Mesendoderm (in vitro differentiated cells): Measurements from ENCODE around the gene RAB28.
A peak's percentile ranks its signal among the peaks of the same experiment; 100 is the strongest.

Experiments used
- DNase-seq: peaks from one replicate; pipeline ENCODE4 v3.0.0; 2013
- H2AK5ac ChIP-seq: 2 replicates; pipeline ENCODE4 v1.6.1; 2013; ENCODE audit warnings: low read length, inconsistent platforms
- H2BK120ac ChIP-seq: 2 replicates; pipeline ENCODE4 v1.6.1; 2013; ENCODE audit warnings: low read depth, mild to moderate bottlenecking, low read length, moderate library complexity, mixed read lengths
- H2BK15ac ChIP-seq: replicated peaks from 2 replicates; pipeline ENCODE4 v1.6.1; 2013; ENCODE audit warnings: low read depth, mild to moderate bottlenecking, moderate library complexity
- H2BK5ac ChIP-seq: 2 replicates; pipeline ENCODE4 v1.6.1; 2013; ENCODE audit warnings: low read length, inconsistent platforms
- H3K18ac ChIP-seq: 2 replicates; pipeline ENCODE4 v1.6.1; 2013; ENCODE audit warnings: mild to moderate bottlenecking, low read length, mixed read lengths
- H3K23ac ChIP-seq: one replicate; pipeline ENCODE4 v1.6.1; 2013; ENCODE audit warnings: low read length
- H3K27ac ChIP-seq: 2 replicates; pipeline ENCODE4 v1.5.1; 2013; ENCODE audit warnings: low read depth, mild to moderate bottlenecking, inconsistent platforms, low read length, moderate library complexity
- H3K27me3 ChIP-seq: 2 replicates; pipeline ENCODE4 v1.6.1; 2013; ENCODE audit warnings: low read length, control low read depth, mild to moderate bottlenecking, inconsistent platforms; ENCODE audit not compliant: insufficient read depth, poor library complexity
- H3K36me3 ChIP-seq: 2 replicates; pipeline ENCODE4 v1.6.1; 2013; ENCODE audit warnings: low read length, inconsistent platforms; ENCODE audit not compliant: control insufficient read depth, insufficient read depth
- H3K4ac ChIP-seq: one replicate; pipeline ENCODE4 v1.6.1; 2013; ENCODE audit warnings: low read depth, mild to moderate bottlenecking, low read length, moderate library complexity
- H3K4me1 ChIP-seq: 2 replicates; pipeline ENCODE4 v1.6.1; 2013; ENCODE audit warnings: low read depth, low read length, inconsistent platforms; ENCODE audit not compliant: control insufficient read depth
- H3K4me2 ChIP-seq: 2 replicates; pipeline ENCODE4 v1.6.1; 2013; ENCODE audit warnings: low read length
- H3K4me3 ChIP-seq: 2 replicates; pipeline ENCODE4 v1.5.1; 2013; ENCODE audit warnings: mild to moderate bottlenecking, low read length
- H3K56ac ChIP-seq: one replicate; pipeline ENCODE4 v1.6.1; 2013; ENCODE audit warnings: low read length
- H3K79me1 ChIP-seq: 2 replicates; pipeline ENCODE4 v1.6.1; 2013; ENCODE audit warnings: low read length, inconsistent platforms
- H3K79me2 ChIP-seq: 2 replicates; pipeline ENCODE4 v1.6.1; 2013; ENCODE audit warnings: mild to moderate bottlenecking, low read length; ENCODE audit not compliant: control insufficient read depth, insufficient read depth
- H3K9ac ChIP-seq: 2 replicates; pipeline ENCODE4 v1.6.1; 2013; ENCODE audit warnings: low read length, inconsistent platforms
- H4K5ac ChIP-seq: one replicate; pipeline ENCODE4 v1.6.1; 2013; ENCODE audit warnings: low read length
- H4K8ac ChIP-seq: one replicate; pipeline ENCODE4 v1.6.1; 2013; ENCODE audit warnings: low read depth, mild to moderate bottlenecking, control low read depth, low read length, moderate library complexity
- WGBS: extraction: QIAGEN DNeasy Blood & Tissue Kit; methylation state at CpG from one replicate; pipeline ENCODE4 v1.1.7; 2013; ENCODE audit warnings: low lambda C conversion rate, missing lambda C conversion rate; ENCODE audit not compliant: insufficient coverage; ENCODE audit errors: extremely low coverage; 5-methylcytosine and 5-hydroxymethylcytosine counted together

Gene RAB28

DNA sequence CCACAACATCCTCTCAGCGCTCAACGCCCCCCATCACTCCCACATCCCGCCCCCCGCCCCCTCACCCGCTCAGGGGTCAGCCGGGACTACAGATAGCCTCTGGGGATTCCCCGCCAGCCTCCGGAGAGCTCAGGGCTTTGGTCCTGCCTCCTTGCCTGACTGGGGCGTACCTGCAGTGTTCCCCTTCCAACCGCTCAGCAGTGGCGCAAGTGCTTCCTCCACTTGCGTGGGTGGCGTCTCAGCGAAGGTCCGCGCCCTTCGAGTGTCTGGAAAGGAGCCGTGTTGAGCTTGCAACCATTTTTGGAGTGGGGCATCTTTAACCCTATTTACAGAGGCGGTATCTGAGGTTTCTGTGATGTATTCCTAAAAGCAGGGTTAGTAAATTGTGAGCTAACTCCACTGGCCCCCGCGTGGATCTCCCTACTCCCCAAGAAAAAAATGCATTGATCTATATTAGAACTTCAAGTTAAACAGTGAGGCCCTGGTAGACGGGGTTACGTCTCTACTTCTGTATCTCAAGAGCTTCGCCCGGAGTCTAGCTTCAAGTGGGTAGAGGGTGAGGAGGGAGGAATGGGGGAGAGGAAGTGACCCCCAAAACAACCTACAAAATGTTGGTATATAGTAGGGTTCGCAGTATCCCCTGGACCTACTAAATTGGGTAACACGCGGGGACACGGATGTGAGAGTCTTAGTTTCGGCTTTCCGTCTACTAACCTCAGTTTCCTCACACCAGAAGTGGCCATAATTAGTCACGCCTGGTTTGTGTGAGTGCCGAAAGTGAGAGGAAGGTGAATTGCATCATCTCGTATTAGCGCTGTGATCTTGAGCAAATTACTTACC is 44.1 kb upstream of the RAB28 start:
- peak; percentile 9 for DNase-seq

DNA sequence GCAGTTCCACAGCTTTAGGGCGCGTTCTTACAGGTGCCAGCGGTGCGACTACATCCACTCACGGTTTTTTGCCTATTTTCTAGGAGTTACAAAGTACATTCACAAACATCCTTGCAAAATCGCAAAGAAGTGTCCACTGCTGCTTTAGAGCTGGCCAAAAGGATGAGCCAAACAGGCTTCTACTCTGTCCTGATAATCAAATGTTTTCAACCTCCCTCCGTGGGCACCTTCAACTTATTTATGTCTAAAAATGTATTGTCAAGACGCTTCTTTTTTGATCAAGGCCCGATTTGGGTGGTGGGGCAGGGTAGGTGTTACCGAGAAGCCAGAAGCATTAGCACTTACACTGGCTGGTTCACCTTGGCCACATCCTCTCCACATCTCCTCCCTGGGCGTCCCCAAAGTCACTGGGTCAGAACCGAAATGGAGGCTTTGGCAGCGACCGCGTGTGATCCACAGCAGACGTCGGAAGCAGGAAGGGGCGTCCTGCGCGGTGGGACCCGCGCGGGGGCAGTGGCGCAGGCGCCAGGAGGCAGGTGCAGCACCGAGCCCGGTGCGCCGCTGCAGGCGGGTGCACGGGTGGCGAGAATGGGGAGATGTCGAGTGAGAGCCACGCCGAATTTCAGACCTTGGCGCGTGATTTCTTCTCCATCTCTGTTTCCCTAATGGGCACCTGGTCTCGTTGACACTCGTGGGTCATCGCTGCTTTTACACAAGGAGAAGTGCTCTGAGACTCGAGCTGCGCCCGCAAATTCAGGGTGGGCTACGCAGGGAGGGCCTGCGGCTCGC is 43.2 kb upstream of the RAB28 start:
- no peak overlapping the region for H3K27ac ChIP-seq
- H3K23ac ChIP-seq: no peak overlapping the region
- H2BK15ac ChIP-seq: no peak overlapping the region
- H3K4me3 ChIP-seq: no peak overlapping the region
- H2BK120ac ChIP-seq: no peak overlapping the region
- H3K56ac ChIP-seq: no peak overlapping the region
- H3K18ac ChIP-seq: no peak overlapping the region
- peaks cover 2% of the 10 kb centered on the region for H3K4me1 ChIP-seq
- no peaks in the 10 kb centered on the region for H3K36me3 ChIP-seq
- H2BK5ac ChIP-seq: no peak overlapping the region
- no peaks in the 10 kb centered on the region for H3K79me2 ChIP-seq
- no peak for DNase-seq
- H3K4me2 ChIP-seq: no peak overlapping the region
- H2AK5ac ChIP-seq: no peak overlapping the region
- H3K4ac ChIP-seq: no peak overlapping the region
- no CpG with 5 or more reads among the region's 46 CpGs for WGBS
- no peak overlapping the region for H4K5ac ChIP-seq
- no peaks in the 10 kb centered on the region for H3K79me1 ChIP-seq
- no peak overlapping the region for H3K9ac ChIP-seq
- no peak overlapping the region for H4K8ac ChIP-seq
- peaks cover 78% of the 10 kb centered on the region for H3K27me3 ChIP-seq

More for the DNA sequence above, 44.1 kb upstream of the RAB28 start:
- Histone ChIP-seq H3K79me2 (no peaks in the 10 kb centered on the region), H3K18ac (no peak overlapping the region), H2BK120ac (no peak overlapping the region), H3K9ac (no peak overlapping the region), H3K4me1 (peaks cover 2% of the 10 kb centered on the region), H2AK5ac (no peak overlapping the region), H4K5ac (no peak overlapping the region), H3K4me3 (no peak overlapping the region), H2BK5ac (no peak overlapping the region), H3K23ac (no peak overlapping the region), H2BK15ac (no peak overlapping the region), H3K4ac (no peak overlapping the region), H3K36me3 (no peaks in the 10 kb centered on the region), H4K8ac (no peak overlapping the region), H3K27me3 (peaks cover 79% of the 10 kb centered on the region), H3K79me1 (no peaks in the 10 kb centered on the region), H3K56ac (no peak overlapping the region), H3K27ac (no peak overlapping the region), H3K4me2 (no peak overlapping the region)
- no CpG with 5 or more reads among the region's 35 CpGs for WGBS

- Histone ChIP-seq H3K79me1 (no peaks in the 10 kb centered on the region), H3K27ac (no peak overlapping the region), H2BK120ac (no peak overlapping the region), H3K4ac (no peak overlapping the region), H4K8ac (no peak overlapping the region), H4K5ac (no peak overlapping the region), H2BK5ac (no peak overlapping the region), H3K36me3 (no peaks in the 10 kb centered on the region), H3K4me2 (no peak overlapping the region), H3K4me1 (peaks cover 2% of the 10 kb centered on the region), H3K9ac (no peak overlapping the region), H3K56ac (no peak overlapping the region), H3K23ac (no peak overlapping the region), H2BK15ac (no peak overlapping the region), H3K18ac (no peak overlapping the region), H2AK5ac (no peak overlapping the region), H3K4me3 (no peak overlapping the region), H3K27me3 (peaks cover 82% of the 10 kb centered on the region), H3K79me2 (no peaks in the 10 kb centered on the region)
- WGBS: no CpG with 5 or more reads among the region's 3 CpGs
- DNase-seq: no peak
Measured at GRCh38 chr4:13526658-13527057, 42.5 kb upstream of the RAB28 start.

GRCh38 chr4:13525606-13526281 is 41.6 kb upstream of the RAB28 start:
- no peak overlapping the region for H2BK5ac ChIP-seq
- peaks cover 82% of the 10 kb centered on the region for H3K27me3 ChIP-seq
- no CpG with 5 or more reads among the region's 4 CpGs for WGBS

DNA sequence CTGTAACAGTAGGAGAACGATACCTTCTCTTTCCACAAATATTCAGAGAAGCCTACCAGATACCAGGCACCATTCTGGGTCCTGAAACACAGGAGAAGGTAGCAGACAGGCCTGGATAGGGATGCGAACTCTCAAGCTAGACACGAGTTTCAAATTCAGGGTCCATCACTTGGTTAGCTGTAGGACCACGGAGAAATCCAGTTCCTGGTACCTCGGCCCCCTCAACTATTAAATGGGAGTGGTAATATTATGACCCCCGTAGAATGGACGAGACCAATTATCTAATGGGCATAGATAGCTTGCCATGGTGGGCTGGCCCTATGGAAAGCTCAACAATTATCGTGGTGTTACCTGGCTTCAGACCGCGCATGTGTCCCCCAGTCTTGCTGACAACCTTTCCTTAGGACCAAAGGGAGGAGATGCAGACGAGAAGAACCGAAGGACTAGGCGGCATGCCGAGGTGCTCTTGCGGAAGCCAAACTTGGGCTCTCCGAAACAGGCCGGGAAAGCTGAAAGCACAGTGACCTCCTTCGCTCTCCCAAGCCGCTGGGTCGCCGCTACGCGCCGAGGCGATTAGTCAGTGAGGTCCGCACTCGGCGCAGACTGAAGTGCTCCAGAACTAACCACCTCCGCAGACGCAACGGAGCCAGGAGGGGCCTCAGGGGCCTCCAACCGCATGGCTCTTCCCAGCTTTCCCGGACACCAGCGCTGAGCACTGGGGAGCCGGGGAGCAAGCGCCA is 40.5 kb upstream of the RAB28 start:
- Histone ChIP-seq H3K4ac (no peak overlapping the region), H3K79me1 (no peaks in the 10 kb centered on the region), H2AK5ac (no peak overlapping the region), H2BK120ac (no peak overlapping the region), H3K27ac (no peak overlapping the region), H2BK5ac (no peak overlapping the region), H3K23ac (no peak overlapping the region), H4K5ac (no peak overlapping the region), H3K4me2 (no peak overlapping the region), H3K27me3 (peaks cover 76% of the 10 kb centered on the region), H2BK15ac (no peak overlapping the region), H3K18ac (no peak overlapping the region), H3K79me2 (no peaks in the 10 kb centered on the region), H3K36me3 (no peaks in the 10 kb centered on the region), H3K56ac (no peak overlapping the region), H3K4me3 (peak overlapping the region; percentile 56), H4K8ac (no peak overlapping the region), H3K9ac (no peak overlapping the region), H3K4me1 (no peaks in the 10 kb centered on the region)
- no CpG with 5 or more reads among the region's 36 CpGs for WGBS
- DNase-seq: peak; percentile 74

More at GRCh38 chr4:13525606-13526281, 41.6 kb upstream of the RAB28 start:
- H3K4ac ChIP-seq: no peak overlapping the region
- no peaks in the 10 kb centered on the region for H3K36me3 ChIP-seq
- no peak overlapping the region for H3K27ac ChIP-seq
- no peaks in the 10 kb centered on the region for H3K4me1 ChIP-seq
- no peak overlapping the region for H3K56ac ChIP-seq
- H2AK5ac ChIP-seq: no peak overlapping the region
- no peak overlapping the region for H3K9ac ChIP-seq
- H3K23ac ChIP-seq: no peak overlapping the region
- DNase-seq: no peak
- H3K79me1 ChIP-seq: no peaks in the 10 kb centered on the region
- no peak overlapping the region for H3K18ac ChIP-seq
- H4K5ac ChIP-seq: no peak overlapping the region
- H3K79me2 ChIP-seq: no peaks in the 10 kb centered on the region
- H4K8ac ChIP-seq: no peak overlapping the region
- H2BK120ac ChIP-seq: no peak overlapping the region
- no peak overlapping the region for H3K4me2 ChIP-seq
- no peak overlapping the region for H2BK15ac ChIP-seq
- H3K4me3 ChIP-seq: no peak overlapping the region
